GM18907 (cell line): ENCODE data around the gene FGF3.

Experiments used
- ATAC-seq: cut with Tn5 transposase; IDR thresholded peaks from one replicate; pipeline ENCODE4 v1.9.1; 2021; ENCODE audit warnings: mild to moderate bottlenecking, moderate library complexity; ENCODE audit not compliant: unreplicated experiment

The FGF3 gene

DNA sequence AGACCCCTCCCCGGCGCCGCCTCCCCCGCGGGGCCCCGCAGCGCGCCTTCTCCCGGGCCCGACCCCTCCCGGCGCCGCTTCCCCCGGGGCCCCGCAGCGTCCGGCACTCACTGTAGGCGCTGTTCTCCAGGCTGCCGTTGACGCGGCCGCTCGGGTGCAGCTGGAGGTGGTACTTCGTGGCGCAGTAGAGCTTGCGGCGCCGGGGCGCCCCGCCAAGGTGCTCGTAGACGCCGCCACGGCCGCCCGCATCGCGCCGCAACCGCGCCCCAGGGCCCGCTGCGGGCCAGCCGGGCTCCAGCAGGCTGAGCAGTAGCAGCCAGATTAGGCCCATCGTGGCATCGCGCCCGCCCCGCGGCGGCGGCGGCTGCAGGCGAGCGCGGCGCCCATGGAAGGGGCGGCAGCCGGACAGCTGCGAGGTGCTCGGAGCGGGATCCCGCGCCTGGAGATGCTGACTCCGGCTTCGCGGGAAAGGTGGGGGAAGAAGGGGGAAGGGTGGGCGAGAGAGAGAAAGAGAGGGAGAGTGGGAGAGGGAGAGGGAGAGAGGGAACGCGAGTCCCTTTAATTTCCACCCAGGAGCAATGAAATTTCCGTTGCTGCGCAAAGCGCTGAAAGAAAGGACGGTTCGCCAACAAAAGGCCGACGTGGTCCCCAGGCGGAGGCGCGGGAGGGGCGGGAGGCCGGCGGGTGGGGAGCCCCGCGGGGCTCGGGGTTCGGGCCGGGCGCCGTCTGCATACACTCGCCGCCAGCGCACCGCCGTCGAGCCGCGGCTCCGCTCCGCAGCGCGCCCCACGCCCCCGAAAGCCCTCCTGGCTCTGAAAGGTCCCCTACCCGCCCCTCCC, at the start of gene FGF3:
FGF3 (minus strand) TSS at position 814 of the 839 bp plus-strand sequence; CDS start at position 331, 483 bp downstream.
- ATAC-seq: no peak

DNA sequence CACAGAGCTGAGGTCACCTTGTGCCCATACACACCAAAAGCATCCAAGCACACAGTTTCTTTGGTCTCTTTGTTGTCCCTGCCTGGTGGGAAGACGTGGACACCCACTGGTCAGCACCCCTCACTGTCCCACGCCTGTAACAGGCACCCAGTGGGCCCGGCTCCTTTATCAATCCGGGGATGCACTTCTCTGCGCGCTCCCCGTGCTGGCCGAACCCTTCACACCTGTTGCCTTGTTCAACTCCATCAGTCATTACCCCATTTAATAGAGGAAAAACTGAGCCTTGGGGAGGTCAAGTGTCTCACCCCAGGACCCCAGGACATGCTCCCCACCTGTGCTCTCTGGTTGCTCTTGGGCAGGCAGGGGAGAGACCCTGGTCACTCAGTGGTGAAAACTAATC, 49.7 kb upstream of the FGF3 start:
- no peak for ATAC-seq

DNA sequence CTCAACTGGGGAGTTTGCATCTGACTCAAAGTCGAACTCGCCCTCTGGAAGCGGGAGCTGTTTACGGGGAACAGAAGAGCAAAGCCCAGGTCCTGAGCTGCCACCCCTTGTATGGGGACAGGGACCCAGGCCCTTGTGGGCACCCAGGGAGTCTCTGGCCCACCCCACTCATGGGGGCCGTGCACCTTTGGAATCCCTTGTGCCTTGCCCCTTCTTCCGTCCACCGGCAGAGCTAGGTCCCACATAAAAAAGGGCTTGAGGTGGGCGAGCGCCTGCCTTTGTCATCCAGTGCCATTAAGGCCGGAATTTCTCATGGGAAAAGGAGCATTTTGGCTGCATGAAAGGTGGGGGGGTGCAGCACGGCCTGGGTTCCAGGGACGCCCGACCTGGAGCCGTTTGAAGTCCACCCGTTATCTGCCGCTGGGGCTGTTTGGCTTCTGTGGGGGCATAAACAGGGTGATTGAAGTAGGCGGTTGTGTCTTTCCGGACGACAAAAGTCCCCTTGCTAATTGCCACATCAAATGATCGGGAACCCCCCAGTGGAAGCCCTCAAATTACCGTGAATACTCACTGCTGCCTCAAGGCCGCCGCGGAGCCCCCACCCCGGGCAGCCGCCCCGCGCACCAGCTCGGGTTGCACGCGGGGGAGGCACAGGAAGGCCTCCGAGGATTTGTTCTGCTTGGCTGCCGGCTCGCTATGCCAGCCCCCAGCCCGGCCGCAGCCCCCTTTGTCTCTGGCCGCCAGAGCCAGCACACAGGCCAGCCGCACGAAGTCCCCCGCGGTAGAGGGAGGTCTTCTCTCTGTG, 49.0 kb upstream of the FGF3 start:
- no peak for ATAC-seq

DNA sequence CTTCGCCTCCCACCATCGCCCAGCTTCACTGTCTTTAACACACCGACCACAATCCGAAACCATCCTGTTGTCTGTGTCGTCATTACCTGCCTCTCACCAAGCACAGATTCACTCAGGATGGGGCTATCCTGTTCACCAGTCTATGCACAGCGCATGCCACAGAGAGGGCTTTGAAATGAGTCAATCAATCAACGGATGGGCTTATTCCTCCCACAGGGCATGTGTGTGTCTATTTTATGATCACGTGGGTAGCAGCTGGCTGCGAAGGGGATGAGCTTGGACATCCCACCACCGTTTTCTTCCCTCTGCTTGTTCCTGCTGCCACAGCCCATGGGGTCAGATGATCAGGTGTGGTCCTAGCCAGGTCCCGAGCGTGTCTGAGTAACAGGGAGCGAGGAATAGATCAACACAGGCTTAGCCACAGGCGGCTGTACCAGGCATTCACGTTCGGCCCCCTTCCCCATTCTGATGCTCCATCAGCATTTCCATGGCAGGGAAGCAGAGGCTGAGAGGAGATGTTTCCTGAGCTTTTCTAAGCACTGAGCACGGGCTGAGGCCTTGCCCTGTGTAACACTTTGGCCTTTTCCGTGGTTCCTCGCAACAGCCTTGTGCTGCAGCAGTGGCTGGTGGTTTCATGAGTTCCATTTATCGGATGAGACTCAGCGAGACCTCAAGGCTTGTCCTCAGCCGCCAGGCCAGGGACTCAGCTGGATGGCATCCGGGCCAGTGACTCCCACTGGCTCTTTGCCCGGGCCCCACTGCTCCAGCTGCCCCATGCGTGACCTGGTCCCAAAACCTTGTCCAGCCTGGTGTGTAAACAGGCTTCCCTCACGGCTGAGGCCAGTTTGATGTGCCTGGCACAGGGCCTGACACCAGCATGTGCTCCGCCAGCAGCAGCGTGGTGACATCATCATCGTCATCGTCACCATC, 48.1 kb upstream of the FGF3 start:
- ATAC-seq: no peak

DNA sequence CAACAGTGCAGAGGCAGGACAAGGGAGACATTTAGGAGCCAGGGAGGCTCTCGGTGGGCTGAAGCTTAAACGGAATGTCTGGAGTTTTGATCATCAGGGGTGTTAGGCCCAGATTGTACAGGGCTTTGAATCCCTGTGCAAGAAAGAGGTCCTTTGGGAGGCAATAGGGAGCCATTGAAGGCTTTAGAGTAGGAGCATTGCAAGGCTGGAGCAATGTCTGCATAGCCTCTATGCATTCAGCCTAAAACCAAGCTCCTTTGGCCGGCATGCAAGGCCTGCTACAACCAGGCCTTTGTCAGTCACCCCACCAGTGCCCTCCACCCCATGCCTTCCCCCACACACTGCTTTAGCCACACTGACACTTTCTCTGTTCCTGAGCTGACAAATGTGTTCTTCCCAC, 47.4 kb upstream of the FGF3 start:
- ATAC-seq: no peak

DNA sequence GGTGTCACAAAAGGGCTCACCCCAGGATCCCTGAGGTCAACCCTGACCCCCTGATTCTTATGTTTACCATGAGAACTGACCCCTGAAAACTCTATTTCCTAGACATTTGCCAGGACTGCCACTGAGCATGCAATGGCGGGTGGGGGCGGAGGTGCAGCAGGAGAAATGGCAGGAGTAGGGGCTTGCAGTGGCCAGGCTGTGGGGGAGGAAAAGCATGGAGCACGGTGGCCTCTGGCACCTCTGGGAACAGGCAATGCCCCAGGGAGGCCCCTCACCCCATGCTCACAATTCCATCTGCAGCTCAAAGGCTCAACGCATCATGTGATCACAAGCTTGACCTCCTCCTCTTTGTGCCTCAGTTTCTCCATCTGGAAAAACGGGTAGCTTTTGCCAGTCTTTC, 46.5 kb upstream of the FGF3 start:
- no peak for ATAC-seq

DNA sequence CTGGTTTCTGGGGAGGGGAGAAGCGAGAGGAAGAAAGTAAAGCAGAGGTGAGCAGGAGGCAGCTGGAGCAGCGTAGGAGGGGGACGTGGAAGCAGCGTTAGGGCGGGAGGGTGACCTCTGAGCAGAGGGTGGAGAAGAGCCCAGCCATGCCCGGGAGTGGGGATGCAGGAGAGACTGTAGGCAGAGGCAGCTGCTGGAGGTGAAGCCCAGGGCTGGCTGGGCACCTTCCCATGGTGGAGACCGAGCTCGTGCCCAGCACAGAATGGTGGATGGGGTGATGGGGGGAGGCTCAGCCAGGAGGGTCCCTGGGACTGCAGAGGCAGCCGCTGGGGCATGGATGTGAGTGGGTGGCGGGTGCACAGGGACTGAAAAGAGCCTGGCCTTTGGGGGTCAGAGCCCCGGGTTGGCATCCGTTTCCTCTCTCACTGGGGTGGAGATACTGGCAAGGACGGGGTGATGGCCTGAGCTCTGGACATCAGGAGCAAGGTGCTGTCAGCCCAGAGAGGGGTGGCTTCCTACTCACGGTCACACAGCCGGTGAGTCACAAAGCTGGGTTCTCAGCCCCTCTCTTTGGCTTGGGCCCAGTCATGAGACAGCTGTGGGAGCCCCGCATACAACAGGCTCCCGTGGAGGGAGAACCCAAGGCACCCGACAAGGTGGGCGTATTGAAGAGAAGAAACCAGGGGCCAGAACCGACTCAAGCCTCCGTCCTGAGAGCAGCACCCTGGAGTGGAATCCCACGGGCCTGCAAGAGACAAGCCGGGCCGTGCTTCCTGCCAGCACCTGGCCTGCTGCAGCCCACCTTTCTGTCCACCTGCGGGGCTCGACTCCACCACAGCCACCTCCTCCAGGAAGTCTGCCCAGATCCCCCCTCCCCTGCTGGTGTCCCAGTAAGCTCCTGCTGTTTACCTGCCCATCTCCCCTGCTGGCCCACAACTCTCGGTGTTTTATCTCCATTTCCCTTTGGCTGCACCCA, 45.8 kb upstream of the FGF3 start:
- no peak for ATAC-seq

DNA sequence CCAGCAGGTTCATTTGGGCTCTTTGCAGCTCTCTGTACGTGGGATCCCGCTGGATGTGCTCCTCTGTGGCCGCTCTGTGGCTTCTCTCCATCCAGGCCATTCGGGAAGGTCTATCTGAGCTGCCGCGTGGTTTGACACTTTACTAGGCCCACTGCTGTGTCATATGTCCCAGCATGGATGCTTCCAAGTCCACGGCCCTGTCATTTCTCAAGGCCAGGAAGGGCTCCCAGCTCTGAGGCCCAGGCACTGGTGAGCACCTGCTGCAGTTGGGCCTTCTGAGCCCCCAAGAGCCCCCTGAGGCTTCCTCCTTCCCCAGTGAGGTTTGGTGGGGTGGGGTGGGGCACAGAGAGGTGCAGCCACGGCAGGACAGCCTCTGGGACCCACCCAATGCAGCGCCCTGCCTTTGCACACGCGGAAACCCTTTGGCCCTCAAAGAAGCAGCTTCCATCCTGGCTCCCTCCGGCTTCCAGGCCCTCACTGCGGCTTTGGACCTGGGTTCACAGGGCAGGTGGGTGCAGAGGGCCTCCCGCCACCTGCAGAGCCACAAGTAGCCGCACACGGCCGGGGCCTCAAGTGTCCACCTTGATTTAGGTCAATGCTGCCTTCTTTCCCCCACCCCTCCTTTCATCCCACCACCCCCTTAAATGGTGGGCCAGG, 44.5 kb upstream of the FGF3 start:
- ATAC-seq: no peak

DNA sequence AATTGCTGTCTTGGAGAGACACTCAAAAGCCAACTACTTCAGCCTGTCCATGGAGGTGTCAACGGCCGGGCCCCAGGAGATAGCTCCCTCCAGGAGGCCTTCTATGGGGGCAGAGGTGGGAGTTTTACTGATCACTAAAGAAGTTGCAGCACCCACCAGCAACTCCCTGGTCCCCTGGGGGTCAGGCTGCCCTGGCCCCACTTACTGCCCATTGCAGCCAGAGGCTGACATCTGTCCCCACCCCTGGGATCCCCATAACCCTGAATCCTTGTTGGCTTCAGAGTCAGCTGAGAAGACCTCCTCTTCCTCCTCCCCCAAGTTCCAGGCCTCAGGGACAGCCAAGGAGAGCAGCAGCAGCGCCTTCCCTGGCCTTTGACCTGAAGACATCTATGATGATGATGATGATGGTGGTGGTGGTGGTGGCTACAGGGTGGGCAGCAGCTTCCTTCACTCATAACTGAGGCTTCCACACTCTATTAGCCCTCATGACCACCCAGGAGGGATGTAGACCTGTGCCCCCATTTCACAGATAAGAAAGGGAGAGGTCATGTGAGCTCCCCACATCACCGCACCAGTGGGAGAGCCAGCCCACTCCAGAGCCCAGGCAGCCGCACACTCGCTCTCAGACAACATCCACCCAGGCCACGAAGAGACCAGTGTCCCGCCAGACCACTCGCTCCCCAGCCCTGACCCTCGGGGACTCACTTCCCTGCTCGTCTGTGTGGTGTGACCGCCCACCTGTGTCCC, 43.8 kb upstream of the FGF3 start:
- no peak for ATAC-seq

DNA sequence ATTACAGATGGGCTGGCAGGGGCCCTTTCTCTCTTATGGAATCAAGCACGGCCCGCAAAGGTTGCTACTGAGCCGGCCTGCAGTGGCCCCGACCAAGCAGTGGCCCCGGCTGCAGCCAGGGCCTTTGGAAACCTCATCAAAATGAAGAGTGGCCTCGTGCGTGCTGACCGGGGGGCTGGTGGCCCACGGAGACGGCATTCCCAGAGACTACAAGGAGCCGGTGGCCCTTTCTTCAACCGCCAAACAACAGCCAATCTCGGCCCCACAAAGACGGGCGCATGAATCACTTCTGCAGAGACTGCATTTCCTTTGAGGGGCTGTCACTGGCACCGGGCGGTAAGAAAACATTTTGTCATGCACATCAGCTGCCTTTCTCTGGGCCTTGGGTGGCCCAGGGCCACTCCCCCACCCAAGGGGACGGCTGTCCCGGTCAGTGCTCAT, 43.1 kb upstream of the FGF3 start:
- no peak for ATAC-seq

DNA sequence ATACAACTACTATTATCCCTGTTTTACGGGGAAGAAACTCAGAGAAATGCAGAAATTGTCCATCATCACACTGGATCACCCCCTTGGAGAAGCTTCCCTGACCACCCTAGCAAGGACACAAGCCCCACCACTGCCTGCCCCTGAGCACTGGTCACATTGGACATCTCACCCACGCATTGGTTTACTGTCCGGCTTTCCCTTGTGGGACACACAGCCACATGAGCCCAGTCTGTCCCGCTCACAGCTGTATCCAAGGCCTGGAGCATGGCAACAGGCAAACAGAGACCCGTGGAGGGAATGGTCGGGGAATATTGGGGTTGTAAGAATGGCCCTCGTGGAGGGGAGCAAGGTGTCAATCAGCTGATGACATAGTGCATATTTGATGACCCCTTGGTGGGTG, 42.7 kb upstream of the FGF3 start:
- no peak for ATAC-seq

DNA sequence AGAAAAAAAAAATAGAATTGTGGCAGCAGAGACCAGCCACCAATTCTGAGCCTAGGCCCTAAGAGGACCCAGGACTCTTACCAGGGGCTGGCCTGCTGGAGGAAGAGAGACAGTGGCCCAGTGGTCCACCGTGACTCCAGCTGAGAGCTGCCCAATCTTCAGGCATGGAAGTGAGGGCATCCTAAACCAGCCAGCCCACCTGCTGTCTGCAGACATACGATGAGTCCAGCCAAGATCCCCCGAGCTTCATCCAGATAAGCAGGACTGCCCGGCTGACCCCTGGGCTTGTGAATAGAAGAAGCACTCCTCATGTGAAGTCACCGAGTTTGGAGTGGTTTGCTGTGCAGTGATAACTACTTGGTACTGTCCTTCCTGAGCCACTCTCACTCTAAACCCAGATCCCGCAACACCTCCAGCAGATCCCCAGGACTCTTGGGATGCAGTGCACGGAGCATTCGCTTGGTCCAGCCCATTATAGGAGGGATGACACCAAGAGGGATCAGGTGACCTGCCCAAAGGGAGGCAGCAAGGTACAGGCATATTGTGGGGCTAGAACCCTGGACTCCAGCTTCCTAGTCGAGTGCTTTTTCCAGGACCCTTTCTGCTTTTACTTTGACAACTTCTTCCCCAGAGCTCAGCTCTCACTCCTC, 41.7 kb upstream of the FGF3 start:
- ATAC-seq: no peak

DNA sequence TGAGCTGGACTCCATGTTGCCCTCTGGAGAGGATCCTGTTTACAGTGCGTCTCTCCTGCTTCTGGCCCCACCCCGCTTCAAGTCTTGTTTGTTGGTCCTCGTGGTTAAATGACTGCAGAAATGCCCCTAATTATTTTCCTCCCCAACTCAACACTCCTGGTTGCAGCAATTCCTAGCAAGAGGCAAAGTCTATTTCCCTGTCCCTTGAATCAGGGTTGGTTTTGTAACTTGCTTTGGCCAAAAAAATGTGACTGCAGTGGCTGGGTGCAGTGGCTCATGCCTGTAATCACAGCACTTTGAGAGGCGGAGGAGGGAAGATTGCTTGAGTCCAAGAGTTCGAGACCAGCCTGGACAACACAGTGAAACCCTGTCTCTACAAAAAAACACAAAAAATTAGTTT, 41.0 kb upstream of the FGF3 start:
- no peak for ATAC-seq

DNA sequence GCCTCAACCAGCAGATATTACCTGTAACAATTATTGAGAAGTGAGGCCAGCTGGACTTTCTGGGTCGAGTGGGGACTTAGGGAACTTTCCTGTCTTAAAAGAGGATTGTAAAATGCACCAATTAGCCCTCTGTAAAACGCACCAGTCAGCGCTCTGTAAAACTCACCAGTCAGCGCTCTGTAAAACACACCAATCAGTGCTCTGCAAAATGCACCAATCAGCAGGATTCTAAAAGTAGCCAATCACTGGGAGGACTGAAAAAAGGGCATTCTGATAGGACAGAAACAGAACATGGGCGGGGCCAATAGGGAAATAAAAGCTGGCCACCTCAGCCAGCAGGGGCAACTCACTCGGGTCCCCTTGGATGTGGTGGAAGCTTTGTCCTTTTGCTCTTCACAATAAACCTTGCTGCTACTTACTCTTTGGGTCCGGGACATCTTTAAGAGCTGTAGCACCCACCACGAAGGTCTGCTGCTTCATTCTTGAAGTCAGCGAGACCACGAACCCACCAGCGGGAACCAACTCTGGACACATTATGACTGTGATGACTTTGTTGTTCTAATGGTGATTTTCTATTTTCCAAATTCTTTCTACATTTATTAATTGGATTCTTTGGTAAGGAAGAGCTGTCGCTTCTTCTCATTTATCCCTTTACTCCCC, 40.2 kb upstream of the FGF3 start:
- ATAC-seq: no peak

DNA sequence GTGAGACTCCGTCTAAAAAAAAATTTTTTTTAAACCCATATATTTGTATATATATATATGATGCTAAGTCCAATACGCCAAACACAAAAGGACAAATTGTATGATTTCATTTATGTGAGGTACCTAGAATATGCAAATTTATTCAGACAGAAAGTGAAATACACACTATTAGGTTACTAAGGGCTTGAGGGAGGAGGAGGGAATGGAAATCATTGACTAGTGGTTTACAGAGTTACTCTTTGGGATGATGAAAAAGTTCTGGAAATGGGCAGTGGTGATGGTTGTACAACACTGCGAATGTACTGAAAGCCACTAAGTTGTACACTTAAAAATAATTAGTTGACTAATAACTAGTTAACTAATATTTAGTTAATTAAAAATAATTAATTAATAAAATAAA, 36.2 kb upstream of the FGF3 start:
- ATAC-seq: no peak

DNA sequence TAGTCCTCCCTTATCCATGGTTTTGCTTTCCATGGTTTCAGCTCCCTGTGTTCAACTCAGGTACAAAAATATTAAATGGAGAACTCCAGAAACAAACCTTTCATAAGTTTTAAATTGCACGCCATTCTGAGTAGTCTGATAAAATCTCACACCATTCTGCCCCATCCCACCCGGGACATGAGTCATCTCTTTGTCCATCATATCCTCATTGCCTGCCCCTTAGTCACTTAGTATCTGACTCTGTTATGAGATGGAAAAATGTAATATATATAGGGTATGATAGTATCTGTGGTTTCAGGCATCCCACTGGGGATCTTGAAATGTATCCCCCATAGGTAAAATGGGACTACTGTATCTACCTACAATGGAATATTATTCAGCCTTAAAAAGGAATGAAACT, 35.5 kb upstream of the FGF3 start:
- ATAC-seq: no peak

DNA sequence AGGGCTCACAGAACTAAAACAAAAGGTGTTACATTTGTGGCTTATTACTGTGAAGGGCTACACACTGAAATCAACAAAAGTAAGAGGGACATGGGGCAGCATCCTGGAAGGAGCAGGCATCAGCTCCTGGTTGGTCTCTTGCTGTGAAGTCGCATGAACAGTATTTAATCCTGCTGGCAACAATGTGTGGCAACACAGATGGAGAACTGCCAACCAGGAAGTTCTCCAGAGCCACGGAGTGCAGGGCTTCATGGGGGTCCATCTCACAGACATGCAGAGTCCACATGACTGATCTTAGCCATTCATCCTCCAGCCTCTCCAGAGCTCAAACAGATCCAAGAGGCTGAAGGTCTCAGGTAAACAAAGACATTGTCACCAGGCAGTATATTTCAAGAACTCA, 32.8 kb upstream of the FGF3 start:
- no peak for ATAC-seq

DNA sequence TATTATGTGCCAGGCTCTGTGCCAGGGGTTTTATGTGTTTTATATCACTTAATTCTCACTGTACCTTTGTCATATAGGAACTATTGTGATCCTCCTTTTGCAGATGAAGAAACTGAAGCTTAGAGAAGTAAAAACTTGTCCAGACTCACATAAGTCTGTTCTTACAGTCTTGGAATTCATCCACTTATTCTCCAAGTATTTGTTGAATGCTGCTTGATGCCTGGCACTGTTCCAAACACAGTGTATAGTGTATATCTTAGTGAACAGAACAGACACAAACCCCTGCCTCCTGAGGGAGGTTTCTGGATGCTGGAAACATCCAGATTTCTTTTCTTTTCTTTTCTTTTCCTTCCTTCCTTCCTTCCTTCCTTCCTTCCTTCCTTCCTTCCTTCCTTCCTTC, 29.0 kb upstream of the FGF3 start:
- ATAC-seq: no peak
